Neural cell (in vitro differentiated cells): ENCODE measurements around the gene SNRPD2.

Experiments
- CTCF ChIP-seq: fragments of 450-650 bp; IDR thresholded peaks from 2 replicates; pipeline ENCODE4 v1.5.1; 2014; ENCODE audit warnings: antibody characterized with exemption, mild to moderate bottlenecking, moderate library complexity; ENCODE audit not compliant: poor library complexity, severe bottlenecking
- EP300 ChIP-seq: fragments of 450-650 bp; conservative IDR thresholded peaks from 2 replicates; pipeline ENCODE4 v1.6.1; 2014; ENCODE audit warnings: antibody characterized with exemption, mild to moderate bottlenecking, moderate library complexity; ENCODE audit not compliant: poor library complexity, severe bottlenecking
- EZH2 ChIP-seq: fragments of 200-600, 300-800 bp; shearing (Covaris generic), sonication (generic); IDR thresholded peaks from 2 replicates; pipeline ENCODE4 v1.6.1; 2014; ENCODE audit warnings: antibody characterized with exemption, low read length, borderline replicate concordance, mild to moderate bottlenecking; ENCODE audit not compliant: insufficient read depth, poor library complexity, severe bottlenecking
- MXI1 ChIP-seq: fragments of 450-650 bp; conservative IDR thresholded peaks from 2 replicates; pipeline ENCODE4 v1.6.1; 2014; ENCODE audit warnings: antibody characterized with exemption, mild to moderate bottlenecking; ENCODE audit not compliant: poor library complexity, severe bottlenecking
- POLR2AphosphoS5 ChIP-seq: IDR thresholded peaks from 2 replicates; pipeline ENCODE4 v1.6.1; 2012
- RAD21 ChIP-seq: fragments of 450-650 bp; conservative IDR thresholded peaks from 2 replicates; pipeline ENCODE4 v1.6.1; 2014; ENCODE audit warnings: antibody characterized with exemption, mild to moderate bottlenecking, moderate library complexity
- SMC3 ChIP-seq: fragments of 450-650 bp; conservative IDR thresholded peaks from 2 replicates; pipeline ENCODE4 v1.6.1; 2014; ENCODE audit warnings: antibody characterized with exemption, mild to moderate bottlenecking, moderate library complexity; ENCODE audit not compliant: poor library complexity
- TAF1 ChIP-seq: IDR thresholded peaks from 2 replicates; pipeline ENCODE4 v1.6.1; 2012; ENCODE audit warnings: low read depth

- no peak for TF ChIP-seq TAF1
- no peak for TF ChIP-seq CTCF
- TF ChIP-seq SMC3: no peak
- no peak for TF ChIP-seq EP300
- no peak for TF ChIP-seq MXI1
- TF ChIP-seq RAD21: no peak
- no peak for TF ChIP-seq POLR2AphosphoS5
- no peak for TF ChIP-seq EZH2
Observed at GRCh38 chr19:45739498-45740439, 48.0 kb upstream of the SNRPD2 start.
